ENCODE data around the gene MAP1LC3B.
"Not testable (repeated sequence)": the region's sequence is repeated elsewhere in the genome, so short reads cannot be mapped to it uniquely, and the experiment has no call there.

Gene MAP1LC3B

DNA sequence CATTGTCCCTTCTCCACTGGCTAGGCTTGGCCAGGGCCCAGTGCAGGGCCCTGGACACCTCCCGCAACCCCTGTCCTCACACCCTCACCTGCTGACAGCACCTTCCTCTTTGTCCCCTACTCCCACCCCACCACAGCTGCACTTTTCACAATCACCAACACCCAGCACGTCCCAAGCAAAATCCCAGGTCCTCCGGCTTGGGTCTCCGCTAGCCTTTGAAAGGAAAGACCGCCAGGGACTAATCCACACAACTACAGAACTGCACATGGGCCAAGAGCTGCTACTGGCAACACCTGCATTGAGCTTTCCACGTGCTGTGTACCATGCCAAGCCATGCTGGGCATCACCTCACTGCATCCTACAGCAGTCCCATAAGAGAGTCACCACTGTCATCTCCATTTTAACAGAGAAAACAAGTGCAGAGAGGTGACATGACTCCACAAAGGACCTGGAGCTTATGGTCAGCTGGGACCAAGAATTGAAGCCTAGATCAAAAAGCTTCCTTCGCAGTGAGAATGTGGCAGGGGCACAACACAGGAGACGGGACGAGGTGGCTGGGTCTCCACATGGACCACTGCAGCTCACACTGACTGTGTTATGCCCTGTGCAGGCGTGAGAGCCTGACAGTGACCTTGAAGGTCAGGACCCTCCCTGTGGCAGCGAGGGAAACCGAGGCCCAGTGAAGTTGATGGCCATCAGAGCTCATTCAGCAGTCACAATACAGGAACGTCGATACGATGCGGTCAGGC lies 31.1 kb upstream of the MAP1LC3B start:
- TF ChIP-seq CTCF (IDR thresholded peaks at IDR 0.05; ENCODE audit: borderline replicate concordance, insufficient read depth, low read depth, low read length), result no peak
- no peak overlapping the region for H3K4me3 ChIP-seq (ENCODE audit: low read depth, low read length)

- no peak for TF ChIP-seq CTCF (IDR thresholded peaks at IDR 0.05; ENCODE audit: borderline replicate concordance, insufficient read depth, low read depth, low read length)
- H3K4me3 ChIP-seq (ENCODE audit: low read depth, low read length), result no peak overlapping the region
Measured at GRCh38 chr16:87361916-87362619, 30.1 kb upstream of the MAP1LC3B start.

DNA sequence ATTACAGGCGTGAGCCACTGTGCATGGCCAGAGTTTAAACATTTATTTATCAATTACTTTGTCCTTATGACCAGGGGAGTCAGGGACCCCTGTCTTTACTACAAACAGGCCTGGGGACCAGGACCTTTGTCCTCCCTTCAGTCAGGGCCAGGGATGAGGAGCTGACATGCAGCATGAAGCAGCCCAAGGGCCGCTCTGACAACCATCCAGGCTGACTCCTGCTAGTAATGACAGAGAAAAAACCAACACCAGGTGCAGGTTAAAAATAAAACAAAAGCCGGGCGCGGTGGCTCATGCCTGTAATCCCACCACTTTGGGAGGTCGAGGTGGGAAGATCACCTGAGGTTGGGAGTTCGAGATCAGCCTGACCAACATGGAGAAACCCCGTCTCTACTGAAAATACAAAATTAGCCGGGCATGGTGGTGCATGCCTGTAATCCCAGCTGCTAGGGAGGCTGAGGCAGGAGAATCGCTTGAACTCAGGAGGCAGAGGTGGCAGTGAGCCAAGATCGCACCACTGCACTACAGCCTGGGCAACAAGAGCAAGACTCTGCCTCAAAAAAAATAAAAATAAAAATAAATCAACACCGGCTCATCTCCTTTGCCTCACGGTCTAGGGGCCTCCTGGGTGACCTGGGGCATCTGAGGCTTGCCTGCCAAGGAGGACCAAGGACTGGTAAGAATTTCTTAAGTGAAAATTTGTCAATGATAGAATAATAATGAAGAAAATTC lies 29.1 kb upstream of the MAP1LC3B start:
- H3K4me3 ChIP-seq (ENCODE audit: low read depth, low read length), result not testable (repeated sequence)

- H3K4me3 ChIP-seq (ENCODE audit: low read depth, low read length), result no peak overlapping the region
- TF ChIP-seq CTCF (IDR thresholded peaks at IDR 0.05; ENCODE audit: borderline replicate concordance, insufficient read depth, low read depth, low read length), result no peak
Measured at GRCh38 chr16:87363771-87364455, 28.2 kb upstream of the MAP1LC3B start.

DNA sequence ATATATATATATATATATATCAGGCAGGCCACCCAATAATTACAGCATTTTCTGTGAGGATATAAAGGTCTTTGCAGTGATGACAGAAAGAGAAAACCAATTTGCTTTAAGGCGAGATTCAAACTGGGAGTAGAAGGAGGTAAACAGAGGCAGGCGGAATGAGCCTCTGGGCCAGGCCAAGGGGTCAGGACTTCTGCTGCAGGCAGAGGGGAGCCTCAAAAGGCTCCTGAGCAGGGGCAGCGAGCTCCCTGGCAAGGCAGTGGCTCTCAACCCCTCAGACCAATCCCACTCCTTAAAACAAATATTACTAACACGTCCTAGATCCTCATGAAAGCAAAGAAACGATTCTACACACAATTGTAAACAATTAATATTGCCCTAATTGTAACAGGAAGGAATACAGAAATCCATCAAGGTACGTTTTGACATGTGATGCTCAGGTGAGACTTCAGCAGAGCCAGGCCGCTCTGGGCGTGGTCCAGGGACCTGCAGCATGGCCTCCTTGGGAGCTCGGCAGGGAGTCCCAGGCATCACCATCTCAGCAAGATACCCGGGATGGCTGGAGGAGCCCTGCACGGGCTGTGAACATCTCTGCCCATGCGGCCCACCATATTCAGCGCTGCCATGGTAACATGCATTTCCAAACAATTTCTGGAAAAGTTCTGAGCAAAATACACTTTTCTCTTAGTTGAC lies 27.0 kb upstream of the MAP1LC3B start:
- TF ChIP-seq CTCF (IDR thresholded peaks at IDR 0.05; ENCODE audit: borderline replicate concordance, insufficient read depth, low read depth, low read length), result no peak

DNA sequence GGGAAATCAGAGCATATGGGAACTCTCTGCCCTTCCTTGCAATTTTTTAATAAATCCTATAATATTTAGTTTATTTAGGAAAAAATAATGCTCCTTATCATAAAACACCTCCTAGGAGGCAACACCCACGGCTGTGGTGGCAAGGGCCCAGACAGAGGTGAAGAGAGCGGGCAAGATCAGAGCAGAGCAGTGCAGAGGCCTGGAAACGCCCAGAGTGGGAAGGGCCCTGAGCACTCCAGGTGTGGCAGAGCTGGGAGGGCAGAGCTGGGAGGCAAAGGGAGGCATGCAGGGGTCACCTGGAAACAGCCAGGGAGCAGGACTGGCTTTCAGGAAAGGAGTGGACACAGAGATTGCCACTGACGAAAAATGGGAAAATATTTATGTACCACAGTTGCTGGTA lies 25.8 kb upstream of the MAP1LC3B start:
- no peak overlapping the region for H3K4me3 ChIP-seq (ENCODE audit: low read depth, low read length)
- no peak for TF ChIP-seq CTCF (IDR thresholded peaks at IDR 0.05; ENCODE audit: borderline replicate concordance, insufficient read depth, low read depth, low read length)

More for the DNA sequence above, 27.0 kb upstream of the MAP1LC3B start:
- no peak overlapping the region for H3K4me3 ChIP-seq (ENCODE audit: low read depth, low read length)

GRCh38 chr16:87366930-87367329 lies 25.2 kb upstream of the MAP1LC3B start:
- TF ChIP-seq CTCF (IDR thresholded peaks at IDR 0.05; ENCODE audit: borderline replicate concordance, insufficient read depth, low read depth, low read length), result no peak
- no peak overlapping the region for H3K4me3 ChIP-seq (ENCODE audit: low read depth, low read length)
